ENCODE results near the gene PLA2G3.

- peak; percentile 32 to 60 (median 44) for TF ChIP-seq POLR2AphosphoS5 (IDR thresholded peaks at IDR 0.05)
- TF ChIP-seq CTCF (IDR thresholded peaks at IDR 0.05), result peak; percentile 79 to 90 (median 84)
- TF ChIP-seq EP300 (IDR thresholded peaks at IDR 0.05), result no peak
- no peak for TF ChIP-seq POLR2A (IDR thresholded peaks at IDR 0.05)
Observed at GRCh38 chr22:31089160-31090100, 50.9 kb downstream of the PLA2G3 start.
